H9 (cell line): ENCODE measurements around the gene AFAP1L1. TPM values are rescaled to one million over a fixed set of nuclear protein-coding genes. Genes with fewer than 3 reads are reported as not detected.

ENCODE experiments used
- DNase-seq: peaks from one replicate; pipeline ENCODE4 v3.0.0-alpha.2; 2017
- H2AFZ ChIP-seq: one replicate; pipeline ENCODE4 v1.6.1; 2013; ENCODE audit warnings: mild to moderate bottlenecking, low read length, control low read depth, moderate library complexity
- H2AK5ac ChIP-seq: 2 replicates; pipeline ENCODE4 v1.6.1; 2013; ENCODE audit warnings: low read length, control low read depth, mixed read lengths; ENCODE audit not compliant: insufficient read length
- H2BK120ac ChIP-seq: one replicate; pipeline ENCODE4 v1.6.1; 2013; ENCODE audit warnings: low read depth, mild to moderate bottlenecking, low read length, control low read depth, inconsistent platforms; ENCODE audit not compliant: poor library complexity, severe bottlenecking
- H2BK12ac ChIP-seq: 2 replicates; pipeline ENCODE4 v1.6.1; 2013; ENCODE audit warnings: low read length, control low read depth, mixed read lengths, low read depth; ENCODE audit not compliant: insufficient read length
- H2BK15ac ChIP-seq: 2 replicates; pipeline ENCODE4 v1.6.1; 2013; ENCODE audit warnings: low read depth, low read length, control low read depth
- H2BK20ac ChIP-seq: one replicate; pipeline ENCODE4 v1.6.1; 2013; ENCODE audit warnings: low read depth, mild to moderate bottlenecking, low read length, control low read depth, inconsistent platforms; ENCODE audit not compliant: poor library complexity, severe bottlenecking
- H2BK5ac ChIP-seq: 2 replicates; pipeline ENCODE4 v1.6.1; 2013; ENCODE audit warnings: low read length, control low read depth, mixed read lengths; ENCODE audit not compliant: insufficient read length
- H3K14ac ChIP-seq: 2 replicates; pipeline ENCODE4 v1.6.1; 2013; ENCODE audit warnings: low read length, control low read depth; ENCODE audit not compliant: insufficient read depth
- H3K18ac ChIP-seq: 2 replicates; pipeline ENCODE4 v1.6.1; 2013; ENCODE audit warnings: low read depth, mild to moderate bottlenecking, mixed read lengths, low read length, control low read depth; ENCODE audit not compliant: insufficient read length
- H3K23ac ChIP-seq: 2 replicates; pipeline ENCODE4 v1.6.1; 2013; ENCODE audit warnings: low read length, control low read depth, mixed read lengths, low read depth; ENCODE audit not compliant: insufficient read length
- H3K23me2 ChIP-seq: 2 replicates; pipeline ENCODE4 v1.6.1; 2013; ENCODE audit warnings: low read depth, mild to moderate bottlenecking, mixed read lengths, low read length, control low read depth; ENCODE audit not compliant: insufficient read length, poor library complexity, severe bottlenecking
- H3K27ac ChIP-seq: 2 replicates; pipeline ENCODE4 v1.5.1; 2013; ENCODE audit warnings: low read length, control low read depth, mixed read lengths, low read depth; ENCODE audit not compliant: insufficient read length
- H3K27me3 ChIP-seq: 2 replicates; pipeline ENCODE4 v1.6.1; 2013; ENCODE audit warnings: low read length, control low read depth, inconsistent platforms; ENCODE audit not compliant: insufficient read depth
- H3K4ac ChIP-seq: 2 replicates; pipeline ENCODE4 v1.6.1; 2013; ENCODE audit warnings: low read depth, mild to moderate bottlenecking, control low read depth, inconsistent platforms, low read length, moderate library complexity
- H3K4me1 ChIP-seq: 2 replicates; pipeline ENCODE4 v1.6.1; 2013; ENCODE audit warnings: low read length, control low read depth, inconsistent platforms; ENCODE audit not compliant: insufficient read depth
- H3K4me2 ChIP-seq: 2 replicates; pipeline ENCODE4 v1.6.1; 2013; ENCODE audit warnings: low read length, control low read depth, mixed read lengths; ENCODE audit not compliant: insufficient read length, insufficient read depth
- H3K56ac ChIP-seq: 2 replicates; pipeline ENCODE4 v1.6.1; 2013; ENCODE audit warnings: low read depth, mild to moderate bottlenecking, mixed read lengths, low read length, control low read depth; ENCODE audit not compliant: insufficient read length
- H3K79me1 ChIP-seq: 2 replicates; pipeline ENCODE4 v1.6.1; 2013; ENCODE audit warnings: low read depth, mild to moderate bottlenecking, moderate library complexity, low read length, control low read depth, inconsistent platforms; ENCODE audit not compliant: insufficient read depth, poor library complexity, severe bottlenecking
- H3K79me2 ChIP-seq: 2 replicates; pipeline ENCODE4 v1.6.1; 2013; ENCODE audit warnings: low read length, control low read depth, inconsistent platforms; ENCODE audit not compliant: insufficient read depth
- H3K9ac ChIP-seq: 2 replicates; pipeline ENCODE4 v1.6.1; 2013; ENCODE audit warnings: low read length, control low read depth, mixed read lengths; ENCODE audit not compliant: insufficient read length; ENCODE audit errors: extremely low read depth
- H3K9me3 ChIP-seq: one replicate; pipeline ENCODE4 v1.6.1; 2013; ENCODE audit warnings: low read depth, low read length, inconsistent platforms; ENCODE audit not compliant: control insufficient read depth
- H3T11ph ChIP-seq: one replicate; pipeline ENCODE4 v1.6.1; 2013; ENCODE audit warnings: mild to moderate bottlenecking, low read length, control low read depth, inconsistent platforms
- H4K20me1 ChIP-seq: one replicate; pipeline ENCODE4 v1.6.1; 2013; ENCODE audit not compliant: control insufficient read depth, insufficient read length, insufficient read depth
- H4K5ac ChIP-seq: 2 replicates; pipeline ENCODE4 v1.6.1; 2013; ENCODE audit warnings: low read depth, mild to moderate bottlenecking, mixed read lengths, low read length, control low read depth; ENCODE audit not compliant: insufficient read length
- H4K8ac ChIP-seq: replicated peaks from 2 replicates; pipeline ENCODE4 v1.6.1; 2013; ENCODE audit warnings: low read length, control low read depth, mixed read lengths, low read depth; ENCODE audit not compliant: insufficient read length
- H4K91ac ChIP-seq: 2 replicates; pipeline ENCODE4 v1.6.1; 2013; ENCODE audit warnings: low read depth, mild to moderate bottlenecking, moderate library complexity, mixed read lengths, low read length, control low read depth; ENCODE audit not compliant: insufficient read length
- H3K27ac Mint-ChIP-seq, 3 experiments: 2 replicates in 2 of 3; 3 replicates in 1 of 3; pipeline ENCODE4 v1.8.0; 2020 to 2021; ENCODE audit warnings: mixed read lengths in 3 of 3, mild to moderate bottlenecking in 1 of 3, moderate library complexity in 1 of 3
- H3K27me3 Mint-ChIP-seq: 2 replicates; pipeline ENCODE4 v1.8.0; 2021; ENCODE audit warnings: low read depth, mild to moderate bottlenecking, moderate library complexity, mixed read lengths
- H3K36me3 Mint-ChIP-seq, 3 experiments: 2 replicates in 2 of 3; 3 replicates in 1 of 3; pipeline ENCODE4 v1.8.0; 2020 to 2021; ENCODE audit warnings: low read depth in 3 of 3, mixed read lengths in 3 of 3; ENCODE audit not compliant: insufficient read depth in 1 of 3
- H3K4me1 Mint-ChIP-seq, 2 experiments: 2 replicates each; pipeline ENCODE4 v1.8.0; 2020; ENCODE audit warnings: mixed read lengths in 2 of 2
- H3K4me3 Mint-ChIP-seq, 2 experiments: 2 replicates in 1 of 2; 3 replicates in 1 of 2; pipeline ENCODE4 v1.8.0; 2020 to 2021; ENCODE audit warnings: mild to moderate bottlenecking in 2 of 2, mixed read lengths in 2 of 2, moderate library complexity in 1 of 2
- H3K9me3 Mint-ChIP-seq, 2 experiments: 2 replicates in 1 of 2; 3 replicates in 1 of 2; pipeline ENCODE4 v1.8.0; 2020; ENCODE audit warnings: mild to moderate bottlenecking in 2 of 2, mixed read lengths in 2 of 2, moderate library complexity in 1 of 2
- WGBS: extraction: QIAGEN DNeasy Blood & Tissue Kit; methylation state at CpG from one replicate; pipeline ENCODE4 v1.1.7; 2013; ENCODE audit warnings: missing lambda C conversion rate, low lambda C conversion rate, mixed read lengths; ENCODE audit not compliant: insufficient read length; ENCODE audit errors: extremely low coverage; 5-methylcytosine and 5-hydroxymethylcytosine counted together
- total RNA-seq: library from RNA; stranded (reverse); gene quantifications from 2 replicates; pipeline ENCODE4 v1.2.1, GENCODE V29; 2021
- TF ChIP-seq, protein P1 (sequence below): fragments of 200-600 bp; sonication (generic); conservative IDR thresholded peaks from 3 replicates; pipeline ENCODE4 v1.8.0; 2021; ENCODE audit warnings: antibody characterized with exemption, mild to moderate bottlenecking

AFAP1L1 gene
- total RNA-seq, 1 experiment from 2014 or later = 1.8 TPM

GRCh38 chr5:149370878-149371277 lies 99.2 kb downstream of the AFAP1L1 start:
- no peaks in the 10 kb centered on the region for H3K79me2 ChIP-seq
- H2AK5ac ChIP-seq = no peak overlapping the region
- H2BK15ac ChIP-seq = no peak overlapping the region
- no peaks in the 10 kb centered on the region for H3K27me3 Mint-ChIP-seq
- H2BK12ac ChIP-seq = no peak overlapping the region
- H3K9ac ChIP-seq = no peak overlapping the region
- H3K14ac ChIP-seq = no peak overlapping the region
- no peak overlapping the region for H2BK120ac ChIP-seq
- H2AFZ ChIP-seq = no peak overlapping the region
- no peak overlapping the region for H4K91ac ChIP-seq
- peaks cover 19 to 25% of the 10 kb centered on the region in 2 experiments for H3K4me1 Mint-ChIP-seq
- no peak overlapping the region for H3K18ac ChIP-seq
- H3K4me3 Mint-ChIP-seq = no peak overlapping the region
- H3K27me3 ChIP-seq = no peaks in the 10 kb centered on the region
- H3K27ac ChIP-seq = no peak overlapping the region
- TF ChIP-seq, protein P1, sequence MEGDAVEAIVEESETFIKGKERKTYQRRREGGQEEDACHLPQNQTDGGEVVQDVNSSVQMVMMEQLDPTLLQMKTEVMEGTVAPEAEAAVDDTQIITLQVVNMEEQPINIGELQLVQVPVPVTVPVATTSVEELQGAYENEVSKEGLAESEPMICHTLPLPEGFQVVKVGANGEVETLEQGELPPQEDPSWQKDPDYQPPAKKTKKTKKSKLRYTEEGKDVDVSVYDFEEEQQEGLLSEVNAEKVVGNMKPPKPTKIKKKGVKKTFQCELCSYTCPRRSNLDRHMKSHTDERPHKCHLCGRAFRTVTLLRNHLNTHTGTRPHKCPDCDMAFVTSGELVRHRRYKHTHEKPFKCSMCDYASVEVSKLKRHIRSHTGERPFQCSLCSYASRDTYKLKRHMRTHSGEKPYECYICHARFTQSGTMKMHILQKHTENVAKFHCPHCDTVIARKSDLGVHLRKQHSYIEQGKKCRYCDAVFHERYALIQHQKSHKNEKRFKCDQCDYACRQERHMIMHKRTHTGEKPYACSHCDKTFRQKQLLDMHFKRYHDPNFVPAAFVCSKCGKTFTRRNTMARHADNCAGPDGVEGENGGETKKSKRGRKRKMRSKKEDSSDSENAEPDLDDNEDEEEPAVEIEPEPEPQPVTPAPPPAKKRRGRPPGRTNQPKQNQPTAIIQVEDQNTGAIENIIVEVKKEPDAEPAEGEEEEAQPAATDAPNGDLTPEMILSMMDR = no peak
- H4K20me1 ChIP-seq = no peaks in the 10 kb centered on the region
- H3K9me3 ChIP-seq = no peaks in the 10 kb centered on the region
- no peaks in the 10 kb centered on the region for H3K9me3 Mint-ChIP-seq
- no peak overlapping the region for H3K56ac ChIP-seq
- peaks cover 0 to 13% (median 0%) of the 10 kb centered on the region in 3 experiments; a peak in 5 of 7 replicates for H3K36me3 Mint-ChIP-seq
- H3K23ac ChIP-seq = no peak overlapping the region
- H4K5ac ChIP-seq = no peak overlapping the region
- no peak for DNase-seq
- H3K23me2 ChIP-seq = no peaks in the 10 kb centered on the region
- no peak overlapping the region for H3K4ac ChIP-seq
- no peak overlapping the region for H3K4me2 ChIP-seq
- H4K8ac ChIP-seq = no peak overlapping the region
- H3K4me1 ChIP-seq = no peaks in the 10 kb centered on the region
- H2BK20ac ChIP-seq = no peak overlapping the region
- peak overlapping the region in 1 of 3 experiments; percentile 49; a peak in 1 of 7 replicates for H3K27ac Mint-ChIP-seq
- no CpG with 5 or more reads among the region's 2 CpGs for WGBS
- H2BK5ac ChIP-seq = no peak overlapping the region
- no peaks in the 10 kb centered on the region for H3K79me1 ChIP-seq
- H3T11ph ChIP-seq = no peak overlapping the region
